ENCODE measurements around the gene MARCKSL1. TPM values are rescaled to one million over a fixed set of nuclear protein-coding genes. Genes with fewer than 3 reads are reported as not detected.
"Not testable (repeated sequence)": the region's sequence is repeated elsewhere in the genome, so short reads cannot be mapped to it uniquely, and the experiment has no call there.

MARCKSL1 gene
- total RNA-seq, 1 donor from 2014 or later = 36.6 TPM

DNA sequence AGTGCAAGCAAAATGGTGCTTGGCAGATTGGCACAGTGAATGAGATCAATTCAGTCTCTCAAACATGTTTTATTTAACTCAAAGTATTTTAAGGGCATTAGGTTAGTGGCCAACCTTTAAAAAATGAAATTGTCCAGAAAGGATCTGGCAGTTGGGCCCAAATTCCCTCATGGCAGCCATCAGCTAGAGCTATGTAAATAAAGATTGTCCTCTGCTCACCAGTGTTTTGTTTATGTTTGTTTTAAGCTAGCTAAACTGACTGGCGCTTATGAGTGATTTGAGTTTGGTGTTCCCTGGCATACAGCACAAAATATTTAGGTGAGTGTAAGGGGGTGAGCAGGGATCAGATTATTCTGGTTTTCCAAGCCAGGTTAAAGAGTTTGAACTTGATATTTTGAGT is 26.1 kb downstream of the MARCKSL1 start:
- Mint-ChIP-seq H3K9me3 (no peaks in the 10 kb centered on the region), H3K27me3 (no peaks in the 10 kb centered on the region), H3K4me3 (no peak overlapping the region), H3K36me3 (ENCODE audit: low read depth) (peaks cover 29% of the 10 kb centered on the region), H3K4me1 (peaks cover 44% of the 10 kb centered on the region), H3K27ac (no peak overlapping the region)
- intact Hi-C loops (cut with micrococcal nuclease) = no loop called here
- no peak for DNase-seq

GRCh38 chr1:32307324-32307723 is 28.7 kb downstream of the MARCKSL1 start:
- no peak for DNase-seq
- H3K4me3 Mint-ChIP-seq = no peak overlapping the region
- intact Hi-C loops (cut with micrococcal nuclease) = no loop called here
- peaks cover 43% of the 10 kb centered on the region for H3K36me3 Mint-ChIP-seq (ENCODE audit: low read depth)
- no peaks in the 10 kb centered on the region for H3K27me3 Mint-ChIP-seq
- H3K4me1 Mint-ChIP-seq = peaks cover 44% of the 10 kb centered on the region
- no peaks in the 10 kb centered on the region for H3K9me3 Mint-ChIP-seq
- H3K27ac Mint-ChIP-seq = peak overlapping the region; percentile 59

- no peak for DNase-seq
- Mint-ChIP-seq H3K4me3 (no peak overlapping the region), H3K27ac (no peak overlapping the region), H3K36me3 (ENCODE audit: low read depth) (peaks cover 48% of the 10 kb centered on the region), H3K9me3 (no peaks in the 10 kb centered on the region), H3K4me1 (peaks cover 37% of the 10 kb centered on the region), H3K27me3 (no peaks in the 10 kb centered on the region)
- intact Hi-C loops (cut with micrococcal nuclease) = no loop called here
Observed at GRCh38 chr1:32305310-32305709, 30.7 kb downstream of the MARCKSL1 start.

DNA sequence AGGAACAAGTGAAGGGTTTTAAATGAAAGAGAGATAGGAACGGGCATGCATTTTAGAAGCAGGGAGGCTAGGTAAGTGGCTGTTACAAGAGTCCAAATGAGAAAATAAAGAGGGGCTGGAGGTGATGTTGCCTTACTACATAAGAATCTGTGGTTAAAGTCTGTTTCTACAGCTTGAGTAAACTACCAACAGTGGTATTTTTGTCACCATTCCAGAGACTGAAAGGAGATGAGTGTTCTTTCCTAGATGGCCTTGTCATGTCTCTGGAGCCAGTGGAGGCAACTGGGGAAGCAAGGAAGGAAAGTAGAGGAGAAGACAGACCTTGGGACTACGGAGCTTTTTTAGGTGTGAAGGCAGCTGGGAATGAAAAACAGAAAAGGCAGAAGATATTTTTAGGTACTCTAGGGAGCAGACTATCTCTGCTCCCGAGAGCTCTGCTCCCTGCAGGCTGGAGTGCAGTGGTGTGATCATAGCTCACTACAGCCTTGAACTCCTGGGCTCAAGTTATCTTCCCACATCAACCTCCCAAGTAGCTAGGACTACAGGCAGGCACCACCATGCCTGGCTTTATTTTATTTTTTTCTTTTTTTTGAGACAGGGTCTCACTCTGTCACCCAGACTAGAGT is 31.9 kb downstream of the MARCKSL1 start:
- peaks cover 34% of the 10 kb centered on the region for H3K4me1 Mint-ChIP-seq
- no peaks in the 10 kb centered on the region for H3K27me3 Mint-ChIP-seq
- intact Hi-C loops (cut with micrococcal nuclease) = no loop called here
- no peak overlapping the region for H3K4me3 Mint-ChIP-seq
- no peak for DNase-seq
- H3K27ac Mint-ChIP-seq = no peak overlapping the region
- H3K9me3 Mint-ChIP-seq = no peaks in the 10 kb centered on the region
- peaks cover 48% of the 10 kb centered on the region for H3K36me3 Mint-ChIP-seq (ENCODE audit: low read depth)

GRCh38 chr1:32303358-32303757 is 32.7 kb downstream of the MARCKSL1 start:
- peaks cover 48% of the 10 kb centered on the region for H3K36me3 Mint-ChIP-seq (ENCODE audit: low read depth)
- no peaks in the 10 kb centered on the region for H3K27me3 Mint-ChIP-seq
- no peaks in the 10 kb centered on the region for H3K9me3 Mint-ChIP-seq
- DNase-seq = no peak
- peaks cover 34% of the 10 kb centered on the region for H3K4me1 Mint-ChIP-seq
- intact Hi-C loops (cut with micrococcal nuclease) = no loop called here
- no peak overlapping the region for H3K4me3 Mint-ChIP-seq
- peak overlapping the region; percentile 19 for H3K27ac Mint-ChIP-seq

DNA sequence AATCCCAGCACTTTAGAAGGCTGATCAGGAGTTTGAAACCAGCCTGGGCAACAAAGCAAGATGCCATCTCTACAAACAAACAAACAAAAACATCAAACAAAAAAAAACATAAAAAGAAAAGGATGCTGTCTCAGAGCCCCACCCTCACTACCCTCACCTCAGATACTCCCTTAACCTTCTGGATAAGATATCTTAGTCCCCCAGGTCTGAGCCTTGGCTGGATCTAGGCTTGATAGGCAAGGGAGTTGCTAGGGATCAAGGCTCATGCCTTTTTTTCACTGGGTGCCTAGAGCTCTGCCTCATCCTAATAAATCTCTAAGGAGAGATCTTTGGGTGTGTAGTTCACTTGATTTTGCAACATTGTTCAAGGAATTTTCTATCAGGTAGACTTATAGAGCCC is 36.7 kb downstream of the MARCKSL1 start:
- Mint-ChIP-seq H3K36me3 (ENCODE audit: low read depth) (peaks cover 45% of the 10 kb centered on the region), H3K27me3 (no peaks in the 10 kb centered on the region), H3K27ac (no peak overlapping the region), H3K9me3 (no peaks in the 10 kb centered on the region), H3K4me1 (peaks cover 43% of the 10 kb centered on the region), H3K4me3 (no peak overlapping the region)
- intact Hi-C loops (cut with micrococcal nuclease) = no loop called here
- no peak for DNase-seq

DNA sequence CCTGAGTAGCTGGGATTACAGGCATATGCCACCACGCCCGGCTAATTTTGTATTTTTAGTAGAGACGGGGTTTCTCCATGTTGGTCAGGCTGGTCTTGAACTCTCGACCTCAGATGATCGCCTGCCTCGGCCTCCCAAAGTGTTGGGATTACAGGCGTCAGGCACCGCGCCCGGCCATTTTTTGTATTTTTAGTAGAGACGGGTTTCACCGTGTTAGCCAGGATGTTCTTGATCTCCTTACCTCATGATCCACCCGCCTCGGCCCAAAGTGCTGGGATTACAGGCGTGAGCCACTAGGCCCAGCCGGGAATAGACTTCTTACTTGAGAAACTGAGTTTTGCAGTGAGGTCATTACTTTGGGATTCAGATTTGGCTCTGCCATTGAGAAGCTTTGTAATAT is 37.8 kb downstream of the MARCKSL1 start:
- H3K27me3 Mint-ChIP-seq; H3K9me3 Mint-ChIP-seq; H3K27ac Mint-ChIP-seq; H3K4me3 Mint-ChIP-seq; intact Hi-C loops (cut with micrococcal nuclease); DNase-seq: not testable (repeated sequence)
- H3K4me1 Mint-ChIP-seq = peaks cover 40% of the 10 kb centered on the region
- H3K36me3 Mint-ChIP-seq (ENCODE audit: low read depth) = peaks cover 37% of the 10 kb centered on the region

DNA sequence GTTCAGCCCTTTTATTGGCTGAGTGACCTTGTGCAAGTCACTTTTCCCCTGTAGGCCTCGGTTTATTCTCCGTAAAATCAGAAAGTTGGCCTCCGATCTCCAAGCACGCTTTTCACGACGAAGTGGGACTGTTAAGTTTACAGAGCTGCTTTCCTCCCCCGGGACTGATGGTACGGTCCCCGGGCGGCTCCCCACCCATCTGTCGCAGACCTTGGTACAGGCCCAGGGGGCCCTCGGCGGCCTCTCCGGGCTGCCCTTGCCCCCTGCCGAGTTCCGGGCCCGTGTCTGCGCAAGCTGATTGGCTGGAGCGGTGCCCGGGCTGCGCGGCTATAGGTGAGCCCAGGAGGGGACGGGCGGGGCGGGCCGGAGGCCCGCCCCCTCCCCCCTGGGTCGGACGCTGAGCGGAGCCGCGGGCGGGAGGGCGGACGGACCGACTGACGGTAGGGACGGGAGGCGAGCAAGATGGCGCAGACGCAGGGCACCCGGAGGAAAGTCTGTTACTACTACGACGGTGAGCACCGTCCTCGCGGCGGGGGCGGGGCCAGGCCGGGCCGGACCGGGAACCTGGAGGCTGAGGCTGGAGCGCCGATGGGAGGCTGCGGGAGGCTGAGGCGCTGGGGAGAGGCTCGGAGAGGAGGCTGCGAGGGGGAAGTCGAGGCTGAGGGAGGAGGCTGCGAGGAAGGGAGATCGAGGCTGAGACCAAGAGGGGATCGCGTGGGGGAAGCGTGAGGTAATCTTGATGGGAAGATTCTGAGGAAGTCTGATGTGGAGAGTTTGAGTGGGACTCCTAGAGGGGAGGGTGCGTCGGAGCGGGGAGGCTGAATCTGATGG is 44.1 kb downstream of the MARCKSL1 start, which contains the start of gene HDAC1:
HDAC1 (plus strand) TSS at position 376 of the 831 bp plus-strand sequence; CDS start at position 463, 87 bp downstream.
- H3K9me3 Mint-ChIP-seq = no peaks in the 10 kb centered on the region
- peaks cover 32% of the 10 kb centered on the region for H3K4me1 Mint-ChIP-seq
- H3K36me3 Mint-ChIP-seq (ENCODE audit: low read depth) = peaks cover 29% of the 10 kb centered on the region
- peak within 1 kb of the TSS; percentile 97 for H3K4me3 Mint-ChIP-seq
- peak; percentile 99 for DNase-seq
- intact Hi-C loops (cut with micrococcal nuclease) = loop anchor here (1.0 to 2.0 kb wide), 6 partner anchors 19 to 103 kb away; partner anchors contain the start of genes BSDC1, EIF3I, LCK and MARCKSL1
- H3K27me3 Mint-ChIP-seq = no peaks in the 10 kb centered on the region
- H3K27ac Mint-ChIP-seq = peak within 1 kb of the TSS; percentile 99

DNA sequence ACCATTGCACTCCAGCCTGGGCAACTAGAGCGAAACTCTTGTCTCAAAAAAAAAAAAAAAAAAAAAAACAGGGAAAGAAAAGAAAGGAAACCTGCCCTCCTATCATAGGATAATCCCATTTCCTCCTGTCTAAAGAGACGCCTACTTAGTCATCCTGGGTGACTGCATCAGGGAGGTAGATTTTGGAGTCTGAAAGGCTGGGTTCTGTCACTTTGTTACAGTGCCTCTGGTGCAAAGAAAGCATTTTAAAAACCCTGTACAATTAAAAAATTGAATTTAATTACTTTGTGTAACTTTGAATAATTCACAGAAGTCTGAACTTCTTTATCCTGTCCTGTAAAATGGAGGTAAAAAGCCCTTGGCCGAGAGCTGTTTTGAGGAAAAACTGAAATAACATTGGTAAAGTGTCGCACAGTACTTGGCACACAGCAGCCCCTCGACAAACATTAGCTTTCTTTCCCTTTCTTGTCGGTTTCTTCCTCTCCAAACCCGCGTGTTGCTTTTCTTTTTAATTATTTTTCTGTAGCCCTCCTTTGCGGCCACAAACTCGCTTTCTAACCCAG is 44.8 kb downstream of the MARCKSL1 start:
- Mint-ChIP-seq H3K27me3 (no peaks in the 10 kb centered on the region), H3K4me1 (peaks cover 25% of the 10 kb centered on the region), H3K4me3 (peak overlapping the region; percentile 97), H3K27ac (peak overlapping the region; percentile 99), H3K36me3 (ENCODE audit: low read depth) (peaks cover 29% of the 10 kb centered on the region), H3K9me3 (no peaks in the 10 kb centered on the region)
- intact Hi-C loops (cut with micrococcal nuclease) = loop anchor here (2.0 kb wide), 2 partner anchors 46 to 104 kb away; partner anchors contain the start of genes BSDC1 and MARCKSL1
- DNase-seq = no peak

DNA sequence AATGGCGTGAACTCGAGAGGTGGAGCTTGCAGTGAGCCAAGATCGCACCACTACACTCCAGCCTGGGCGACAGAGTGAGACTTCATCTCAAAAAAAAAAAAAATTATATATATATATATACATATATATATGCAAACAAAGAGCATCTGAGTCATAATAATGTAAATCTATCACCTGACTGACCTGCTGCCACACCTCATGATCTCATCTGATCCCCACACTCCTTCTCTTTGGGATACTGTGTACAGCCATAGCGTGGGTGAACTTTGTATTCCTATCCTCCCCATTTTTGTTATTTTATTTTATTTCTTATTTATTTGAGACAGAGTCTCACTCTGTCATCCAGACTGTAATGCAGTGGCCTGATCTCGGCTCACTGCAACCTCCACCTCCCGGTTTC is 46.8 kb downstream of the MARCKSL1 start:
- no peak overlapping the region for H3K4me3 Mint-ChIP-seq
- H3K4me1 Mint-ChIP-seq = peaks cover 11% of the 10 kb centered on the region
- peaks cover 34% of the 10 kb centered on the region for H3K36me3 Mint-ChIP-seq (ENCODE audit: low read depth)
- no peak for DNase-seq
- intact Hi-C loops (cut with micrococcal nuclease) = no loop called here
- H3K27ac Mint-ChIP-seq = no peak overlapping the region
- H3K27me3 Mint-ChIP-seq = no peaks in the 10 kb centered on the region
- no peaks in the 10 kb centered on the region for H3K9me3 Mint-ChIP-seq

DNA sequence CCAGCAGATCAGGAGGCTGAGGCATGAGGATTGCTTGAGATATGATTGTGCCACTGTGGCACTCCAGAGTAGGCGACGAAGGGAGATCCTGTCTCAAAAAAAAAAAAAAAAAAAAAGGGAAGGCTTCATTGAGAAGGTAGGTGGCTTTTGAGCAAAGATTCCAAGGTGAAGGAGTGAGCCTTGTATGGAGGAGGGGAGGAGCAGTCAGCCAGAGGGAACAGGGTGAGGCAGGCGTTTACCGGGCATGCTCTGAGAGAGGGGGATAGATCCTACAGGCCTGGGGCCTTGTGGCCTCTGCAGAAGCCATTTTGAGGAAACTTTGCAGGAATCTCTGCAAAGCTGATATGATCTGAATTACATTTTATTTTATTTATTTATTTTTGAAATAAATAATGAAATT is 49.3 kb downstream of the MARCKSL1 start:
- peaks cover 3% of the 10 kb centered on the region for H3K4me1 Mint-ChIP-seq
- intact Hi-C loops (cut with micrococcal nuclease) = no loop called here
- H3K27me3 Mint-ChIP-seq = no peaks in the 10 kb centered on the region
- H3K27ac Mint-ChIP-seq = no peak overlapping the region
- H3K36me3 Mint-ChIP-seq (ENCODE audit: low read depth) = peaks cover 37% of the 10 kb centered on the region
- no peak for DNase-seq
- no peak overlapping the region for H3K4me3 Mint-ChIP-seq
- H3K9me3 Mint-ChIP-seq = no peaks in the 10 kb centered on the region

GRCh38 chr1:32285658-32286057 is 50.4 kb downstream of the MARCKSL1 start:
- no peaks in the 10 kb centered on the region for H3K27me3 Mint-ChIP-seq
- DNase-seq = no peak
- H3K27ac Mint-ChIP-seq = no peak overlapping the region
- peaks cover 2% of the 10 kb centered on the region for H3K4me1 Mint-ChIP-seq
- intact Hi-C loops (cut with micrococcal nuclease) = no loop called here
- H3K36me3 Mint-ChIP-seq (ENCODE audit: low read depth) = peaks cover 43% of the 10 kb centered on the region
- H3K9me3 Mint-ChIP-seq = no peaks in the 10 kb centered on the region
- no peak overlapping the region for H3K4me3 Mint-ChIP-seq

DNA sequence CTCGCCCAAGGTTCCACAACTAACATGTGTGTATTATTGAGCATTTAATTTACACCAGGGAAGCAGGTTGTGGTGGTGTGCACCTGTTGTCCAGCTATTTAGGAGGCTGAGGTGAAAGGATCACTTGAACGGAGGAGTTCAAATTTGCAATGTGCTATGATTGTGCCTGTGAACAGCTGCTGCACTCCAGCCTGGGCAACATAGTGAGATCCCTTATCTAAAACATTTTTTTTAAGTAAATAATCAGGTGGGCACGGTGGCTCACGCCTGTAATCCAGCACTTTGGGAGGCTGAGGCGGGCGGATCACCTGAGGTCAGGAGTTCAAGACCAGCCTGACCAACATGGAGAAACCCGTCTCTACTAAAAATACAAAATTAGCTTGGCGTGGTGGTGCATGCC is 51.3 kb downstream of the MARCKSL1 start:
- H3K36me3 Mint-ChIP-seq (ENCODE audit: low read depth) = peaks cover 49% of the 10 kb centered on the region
- H3K27ac Mint-ChIP-seq; H3K4me3 Mint-ChIP-seq; intact Hi-C loops (cut with micrococcal nuclease); H3K4me1 Mint-ChIP-seq; H3K9me3 Mint-ChIP-seq; H3K27me3 Mint-ChIP-seq; DNase-seq: not testable (repeated sequence)
